HG02840 (cell line): ENCODE data around the gene OR10P1.
"Not testable (repeated sequence)": the region's sequence is repeated elsewhere in the genome, so short reads cannot be mapped to it uniquely, and the experiment has no call there.

Source experiments
- ATAC-seq: cut with Tn5 transposase; IDR thresholded peaks from one replicate; pipeline ENCODE4 v1.9.1; 2021; ENCODE audit warnings: mild to moderate bottlenecking, moderate library complexity, moderate number of reproducible peaks; ENCODE audit not compliant: unreplicated experiment, low FRiP score

The OR10P1 gene

GRCh38 chr12:55636853-55637252, at the start of gene OR10P1:
TSS of gene OR10P1 (plus strand) at chr12:55636892. CDS start at chr12:55636892, 0 bp downstream.
- no peak for ATAC-seq

- ATAC-seq, result not testable (repeated sequence)
These were observed 46.5 kb upstream of the OR10P1 start for GRCh38 chr12:55590152-55590551.

GRCh38 chr12:55607821-55608594, 28.7 kb upstream of the OR10P1 start:
- ATAC-seq, result no peak

GRCh38 chr12:55610598-55610997, 26.1 kb upstream of the OR10P1 start:
- no peak for ATAC-seq

- ATAC-seq, result no peak
These were observed 24.0 kb upstream of the OR10P1 start for GRCh38 chr12:55612646-55613045.

GRCh38 chr12:55614764-55615163, 21.9 kb upstream of the OR10P1 start:
- ATAC-seq, result no peak

- ATAC-seq, result peak; percentile 80
These were observed 17.1 kb upstream of the OR10P1 start for GRCh38 chr12:55619354-55620138.

- peak; percentile 63 for ATAC-seq
These were observed 12.6 kb upstream of the OR10P1 start for GRCh38 chr12:55624056-55624455.

GRCh38 chr12:55626154-55626553, 10.5 kb upstream of the OR10P1 start:
- no peak for ATAC-seq

- ATAC-seq, result no peak
These were observed 7.4 kb upstream of the OR10P1 start for GRCh38 chr12:55629058-55629841.

GRCh38 chr12:55631056-55631455, 5.6 kb upstream of the OR10P1 start:
- ATAC-seq, result no peak

- no peak for ATAC-seq
These were observed 5.0 kb upstream of the OR10P1 start for GRCh38 chr12:55631733-55632132.

- no peak for ATAC-seq
These were observed 3.5 kb upstream of the OR10P1 start for GRCh38 chr12:55633151-55633550.

GRCh38 chr12:55636116-55636655, 506 bp upstream of the OR10P1 start:
- no peak for ATAC-seq

- ATAC-seq, result no peak
These were observed 775 bp downstream of the OR10P1 start for GRCh38 chr12:55637467-55637866.

- no peak for ATAC-seq
These were observed 4.9 kb downstream of the OR10P1 start for GRCh38 chr12:55641595-55641994.

- no peak for ATAC-seq
These were observed 5.6 kb downstream of the OR10P1 start for GRCh38 chr12:55642267-55642666.

GRCh38 chr12:55642669-55643068, 6.0 kb downstream of the OR10P1 start:
- no peak for ATAC-seq

GRCh38 chr12:55644591-55644990, 7.9 kb downstream of the OR10P1 start:
- ATAC-seq, result no peak

- no peak for ATAC-seq
These were observed 10.3 kb downstream of the OR10P1 start for GRCh38 chr12:55647027-55647426.
